Effector memory CD8-positive, alpha-beta T cell (primary cell): ENCODE measurements around the gene RAB43.
"Not testable (repeated sequence)": the region's sequence is repeated elsewhere in the genome, so short reads cannot be mapped to it uniquely, and the experiment has no call there.

Experiments
- ATAC-seq: fragments of 150-1000 bp; cut with Tn5 transposase; replicated peaks from 2 replicates; pipeline ENCODE4 v1.10.0; 2021; ENCODE audit warnings: mild to moderate bottlenecking, moderate library complexity
- DNase-seq, 3 experiments: peaks; one replicate each; pipeline ENCODE4 v3.0.0; 2021
- H3K27ac Mint-ChIP-seq, 2 donors: one replicate each; pipeline ENCODE4 v1.8.0; 2022; ENCODE audit warnings: mild to moderate bottlenecking in 2 of 2, mixed read lengths in 2 of 2, moderate library complexity in 2 of 2
- H3K27me3 Mint-ChIP-seq, 2 donors: one replicate each; pipeline ENCODE4 v1.8.0; 2022; ENCODE audit warnings: mixed read lengths in 2 of 2
- H3K36me3 Mint-ChIP-seq: one replicate; pipeline ENCODE4 v1.8.0; 2022; ENCODE audit warnings: mild to moderate bottlenecking, moderate library complexity, mixed read lengths; ENCODE audit not compliant: insufficient read depth
- H3K4me1 Mint-ChIP-seq, 2 donors: one replicate each; pipeline ENCODE4 v1.8.0; 2022; ENCODE audit warnings: low read depth in 2 of 2, mixed read lengths in 2 of 2
- H3K4me3 Mint-ChIP-seq, 2 donors: one replicate each; pipeline ENCODE4 v1.8.0; 2022; ENCODE audit warnings: mild to moderate bottlenecking in 2 of 2, mixed read lengths in 2 of 2, moderate library complexity in 2 of 2
- H3K9me3 Mint-ChIP-seq, 2 donors: one replicate each; pipeline ENCODE4 v1.8.0; 2022; ENCODE audit warnings: mixed read lengths in 2 of 2

Gene RAB43

DNA sequence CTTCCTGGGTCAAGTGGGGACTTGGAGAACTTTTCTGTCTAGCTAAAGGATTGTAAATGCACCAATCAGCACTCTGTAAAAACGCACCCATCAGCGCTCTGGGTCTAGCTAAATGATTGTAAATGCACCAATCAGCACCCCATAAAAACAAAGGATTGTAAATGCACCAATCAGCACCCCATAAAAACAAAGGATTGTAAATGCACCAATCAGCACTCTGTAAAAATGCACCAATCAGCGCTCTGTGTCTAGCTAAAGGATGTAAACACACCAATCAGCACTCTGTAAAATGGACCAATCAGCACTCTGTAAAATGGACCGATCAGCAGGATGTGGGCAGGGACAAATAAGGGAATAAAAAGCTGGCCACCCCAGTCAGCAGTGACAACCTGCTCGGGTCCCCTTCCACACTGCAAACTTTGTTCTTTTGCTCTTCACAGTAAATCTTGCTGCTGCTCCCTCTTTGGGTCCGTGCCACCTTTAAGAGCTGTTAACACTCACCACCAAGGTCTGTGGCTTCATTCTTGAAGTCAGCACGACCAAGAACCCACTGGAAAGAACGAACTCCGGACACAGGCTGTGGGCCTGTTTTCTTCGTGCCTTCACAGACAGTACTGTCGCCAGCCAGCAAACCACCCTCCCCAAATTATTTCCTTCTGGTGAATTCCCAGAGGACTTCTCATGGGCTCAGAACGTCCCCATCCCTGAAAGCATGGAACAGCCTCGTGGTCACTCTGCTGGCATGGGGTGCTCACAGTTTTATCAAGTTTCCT lies 52.1 kb downstream of the RAB43 start:
- H3K27ac Mint-ChIP-seq, H3K9me3 Mint-ChIP-seq, H3K36me3 Mint-ChIP-seq, ATAC-seq, DNase-seq: not testable (repeated sequence)
- H3K4me3 Mint-ChIP-seq, result peak overlapping the region; percentile 59 to 65
- H3K27me3 Mint-ChIP-seq, result peaks cover 15 to 30% of the 10 kb centered on the region in 2 donors
- peaks cover 0 to 12% of the 10 kb centered on the region in 2 donors for H3K4me1 Mint-ChIP-seq

DNA sequence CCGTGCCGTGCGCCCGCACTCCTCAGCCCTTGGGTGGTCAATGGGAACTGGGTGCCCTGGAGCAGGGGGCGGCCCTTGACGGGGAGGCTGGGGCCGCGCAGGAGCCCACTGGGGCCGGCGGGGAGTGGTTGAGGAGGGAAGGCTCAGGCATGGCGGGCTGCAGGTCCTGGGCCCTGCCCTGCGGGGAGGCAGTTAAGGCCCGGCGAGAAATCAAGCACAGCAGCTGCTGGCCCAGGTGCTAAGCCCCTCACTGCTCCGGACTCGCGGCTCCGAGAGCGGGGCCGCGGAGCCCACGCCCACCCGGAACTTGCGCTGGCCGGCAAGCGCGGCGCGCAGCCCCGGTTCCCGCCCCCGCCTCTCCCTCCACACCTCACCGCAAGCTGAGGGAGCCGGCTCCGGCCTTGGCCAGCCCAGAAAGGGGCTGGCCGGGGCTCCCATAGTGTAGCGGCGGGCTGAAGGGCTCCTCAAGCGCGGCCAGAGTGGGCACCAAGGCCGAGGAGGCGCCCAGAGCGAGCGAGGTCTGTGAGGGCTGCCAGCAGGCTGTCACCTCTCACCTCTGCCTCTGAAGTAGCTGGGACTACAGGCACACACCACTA lies 53.2 kb downstream of the RAB43 start:
- Mint-ChIP-seq H3K4me1 (peaks cover 0 to 12% of the 10 kb centered on the region in 2 donors), H3K4me3 (peak overlapping the region; percentile 59 to 65), H3K27ac (no peak overlapping the region), H3K36me3 (peaks cover 7% of the 10 kb centered on the region), H3K27me3 (peaks cover 15 to 30% of the 10 kb centered on the region in 2 donors), H3K9me3 (no peaks in the 10 kb centered on the region)
- DNase-seq, result no peak
- ATAC-seq, result peak; percentile 45

GRCh38 chr3:129067719-129068118 lies 53.9 kb downstream of the RAB43 start:
- ATAC-seq, H3K36me3 Mint-ChIP-seq, H3K9me3 Mint-ChIP-seq, H3K27ac Mint-ChIP-seq: not testable (repeated sequence)
- Mint-ChIP-seq H3K27me3 (peaks cover 16 to 23% of the 10 kb centered on the region in 2 donors), H3K4me3 (peak overlapping the region; percentile 59 to 65), H3K4me1 (peaks cover 0 to 12% of the 10 kb centered on the region in 2 donors)
- peak in 1 of 3 experiments; percentile 16 for DNase-seq

GRCh38 chr3:129065720-129066073 lies 55.9 kb downstream of the RAB43 start:
- no peak for DNase-seq
- peaks cover 16 to 18% of the 10 kb centered on the region in 2 donors for H3K27me3 Mint-ChIP-seq
- H3K9me3 Mint-ChIP-seq, result no peaks in the 10 kb centered on the region
- H3K4me1 Mint-ChIP-seq, result peaks cover 0 to 12% of the 10 kb centered on the region in 2 donors
- no peak overlapping the region for H3K4me3 Mint-ChIP-seq
- peaks cover 7% of the 10 kb centered on the region for H3K36me3 Mint-ChIP-seq
- no peak overlapping the region for H3K27ac Mint-ChIP-seq
- ATAC-seq, result no peak

GRCh38 chr3:129065016-129065719 lies 56.4 kb downstream of the RAB43 start:
- no peak for ATAC-seq
- Mint-ChIP-seq H3K27ac (peak overlapping the region in 1 of 2 donors; percentile 46), H3K36me3 (peaks cover 7% of the 10 kb centered on the region)

GRCh38 chr3:129063841-129064482 lies 57.6 kb downstream of the RAB43 start:
- DNase-seq, result no peak
- Mint-ChIP-seq H3K4me1 (peaks cover 0 to 6% of the 10 kb centered on the region in 2 donors), H3K27ac (no peak overlapping the region), H3K4me3 (no peak overlapping the region), H3K9me3 (no peaks in the 10 kb centered on the region), H3K36me3 (peaks cover 3% of the 10 kb centered on the region), H3K27me3 (peaks cover under 1 to 11% of the 10 kb centered on the region in 2 donors)
- no peak for ATAC-seq

More at GRCh38 chr3:129065016-129065719, 56.4 kb downstream of the RAB43 start:
- Mint-ChIP-seq H3K4me1 (peaks cover 0 to 10% of the 10 kb centered on the region in 2 donors), H3K9me3 (no peaks in the 10 kb centered on the region), H3K4me3 (no peak overlapping the region), H3K27me3 (peaks cover 13 to 16% of the 10 kb centered on the region in 2 donors)
- DNase-seq, result no peak

- H3K27ac Mint-ChIP-seq, result peak overlapping the region in 1 of 2 donors; percentile 4
- peaks cover 0 to 11% of the 10 kb centered on the region in 2 donors for H3K27me3 Mint-ChIP-seq
- H3K9me3 Mint-ChIP-seq, result no peaks in the 10 kb centered on the region
- H3K4me1 Mint-ChIP-seq, result peaks cover 0 to 5% of the 10 kb centered on the region in 2 donors
- H3K36me3 Mint-ChIP-seq, result peaks cover 3% of the 10 kb centered on the region
- DNase-seq, result no peak
- no peak overlapping the region for H3K4me3 Mint-ChIP-seq
- no peak for ATAC-seq
Measured at GRCh38 chr3:129063091-129063640, 58.4 kb downstream of the RAB43 start.

DNA sequence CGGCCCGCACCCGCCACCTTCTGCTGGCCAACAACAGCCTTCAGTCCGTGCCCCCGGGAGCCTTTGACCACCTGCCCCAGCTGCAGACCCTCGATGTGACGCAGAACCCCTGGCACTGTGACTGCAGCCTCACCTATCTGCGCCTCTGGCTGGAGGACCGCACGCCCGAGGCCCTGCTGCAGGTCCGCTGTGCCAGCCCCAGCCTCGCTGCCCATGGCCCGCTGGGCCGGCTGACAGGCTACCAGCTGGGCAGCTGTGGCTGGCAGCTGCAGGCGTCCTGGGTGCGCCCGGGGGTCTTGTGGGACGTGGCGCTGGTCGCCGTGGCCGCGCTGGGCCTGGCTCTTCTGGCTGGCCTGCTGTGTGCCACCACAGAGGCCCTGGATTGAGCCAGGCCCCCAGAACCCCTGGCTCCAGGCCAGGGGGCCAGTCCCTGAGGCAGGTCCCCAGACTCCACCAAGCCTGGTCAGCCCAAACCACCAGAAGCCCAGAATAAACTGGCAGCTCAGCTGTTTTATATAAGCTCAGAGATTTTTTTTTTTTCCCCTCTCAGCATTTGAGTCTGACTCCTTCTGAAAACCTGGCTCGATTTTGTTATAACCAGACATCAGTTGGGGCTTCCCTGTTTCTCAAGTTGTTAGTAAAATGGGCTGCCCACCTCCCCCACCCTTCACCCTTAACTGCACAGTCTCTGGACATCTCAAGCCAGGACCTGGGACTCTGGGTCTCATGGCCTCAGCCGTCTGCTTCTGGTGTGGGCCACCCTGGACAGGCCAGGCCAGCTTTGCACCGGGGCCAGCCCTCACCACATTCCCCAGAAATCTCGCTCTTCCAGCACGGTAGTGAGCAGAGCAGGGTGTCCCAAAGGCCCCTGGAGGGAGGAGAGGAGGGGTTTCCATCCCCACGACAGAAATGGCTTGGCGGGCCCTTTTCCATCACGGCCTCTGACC lies 59.4 kb downstream of the RAB43 start:
- peaks cover 0 to 11% of the 10 kb centered on the region in 2 donors for H3K27me3 Mint-ChIP-seq
- peak overlapping the region in 1 of 2 donors; percentile 4 for H3K27ac Mint-ChIP-seq
- H3K36me3 Mint-ChIP-seq, result peaks cover 3% of the 10 kb centered on the region
- DNase-seq (no peak), ATAC-seq (no peak)
- H3K4me3 Mint-ChIP-seq, result no peak overlapping the region
- no peaks in the 10 kb centered on the region for H3K9me3 Mint-ChIP-seq
- H3K4me1 Mint-ChIP-seq, result peaks cover 0 to 3% of the 10 kb centered on the region in 2 donors

GRCh38 chr3:129061023-129061887 lies 60.3 kb downstream of the RAB43 start:
- no peak overlapping the region for H3K4me3 Mint-ChIP-seq
- ATAC-seq, result no peak
- peaks cover 0 to 6% of the 10 kb centered on the region in 2 donors for H3K27me3 Mint-ChIP-seq
- H3K9me3 Mint-ChIP-seq, result no peaks in the 10 kb centered on the region
- H3K27ac Mint-ChIP-seq, result no peak overlapping the region
- peaks cover 3% of the 10 kb centered on the region for H3K36me3 Mint-ChIP-seq
- peaks cover 0 to 3% of the 10 kb centered on the region in 2 donors for H3K4me1 Mint-ChIP-seq
- DNase-seq, result no peak

DNA sequence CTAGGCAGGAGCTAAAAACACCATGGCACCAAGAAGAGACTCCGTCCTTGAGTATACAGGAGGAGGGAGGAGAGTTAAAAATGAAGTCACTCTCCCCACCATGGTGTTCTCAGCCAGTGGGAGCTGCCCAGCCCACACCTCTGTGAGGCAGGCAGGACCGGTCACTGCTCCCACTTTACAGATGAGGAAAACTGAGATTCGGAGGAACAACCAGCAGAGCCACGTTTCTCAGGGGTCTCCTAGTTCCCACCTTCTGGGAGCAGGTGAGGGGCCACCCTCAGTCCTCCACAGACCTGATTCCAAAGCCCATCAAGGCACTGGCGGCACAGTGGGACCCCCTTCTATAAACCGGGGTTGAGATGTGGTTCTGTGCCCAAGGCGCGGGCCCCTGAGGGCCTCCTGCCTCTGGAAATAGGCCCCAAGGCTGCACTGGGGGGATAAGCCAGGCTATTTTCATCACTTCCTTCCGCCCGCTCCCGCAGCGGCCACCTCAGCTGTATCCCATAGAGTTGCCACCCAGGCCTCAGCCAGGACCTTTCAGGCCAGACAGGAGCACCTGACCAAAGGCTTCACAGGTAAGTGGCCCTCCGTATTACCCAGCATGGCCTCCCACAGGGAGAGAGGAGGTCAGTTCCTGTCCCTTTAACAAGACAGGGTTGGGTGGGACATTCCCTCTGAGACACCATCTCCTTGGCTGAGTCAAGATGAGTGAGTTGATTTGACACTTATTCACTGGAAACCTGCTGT lies 61.2 kb downstream of the RAB43 start, which contains the start of gene GP9:
TSS of gene GP9 (plus strand) at position 504 of the 747 bp plus-strand sequence. CDS start 961 bp downstream, outside the sequence.
- Mint-ChIP-seq H3K27me3 (peaks cover 0 to 6% of the 10 kb centered on the region in 2 donors), H3K36me3 (peaks cover 3% of the 10 kb centered on the region), H3K27ac (no peak within 1 kb of the TSS), H3K9me3 (no peaks in the 10 kb centered on the region), H3K4me3 (no peak within 1 kb of the TSS), H3K4me1 (peaks cover 0 to 1% of the 10 kb centered on the region in 2 donors)
- ATAC-seq, result no peak
- no peak for DNase-seq
